ENCODE data around the gene HMGCS1.

Gene HMGCS1

DNA sequence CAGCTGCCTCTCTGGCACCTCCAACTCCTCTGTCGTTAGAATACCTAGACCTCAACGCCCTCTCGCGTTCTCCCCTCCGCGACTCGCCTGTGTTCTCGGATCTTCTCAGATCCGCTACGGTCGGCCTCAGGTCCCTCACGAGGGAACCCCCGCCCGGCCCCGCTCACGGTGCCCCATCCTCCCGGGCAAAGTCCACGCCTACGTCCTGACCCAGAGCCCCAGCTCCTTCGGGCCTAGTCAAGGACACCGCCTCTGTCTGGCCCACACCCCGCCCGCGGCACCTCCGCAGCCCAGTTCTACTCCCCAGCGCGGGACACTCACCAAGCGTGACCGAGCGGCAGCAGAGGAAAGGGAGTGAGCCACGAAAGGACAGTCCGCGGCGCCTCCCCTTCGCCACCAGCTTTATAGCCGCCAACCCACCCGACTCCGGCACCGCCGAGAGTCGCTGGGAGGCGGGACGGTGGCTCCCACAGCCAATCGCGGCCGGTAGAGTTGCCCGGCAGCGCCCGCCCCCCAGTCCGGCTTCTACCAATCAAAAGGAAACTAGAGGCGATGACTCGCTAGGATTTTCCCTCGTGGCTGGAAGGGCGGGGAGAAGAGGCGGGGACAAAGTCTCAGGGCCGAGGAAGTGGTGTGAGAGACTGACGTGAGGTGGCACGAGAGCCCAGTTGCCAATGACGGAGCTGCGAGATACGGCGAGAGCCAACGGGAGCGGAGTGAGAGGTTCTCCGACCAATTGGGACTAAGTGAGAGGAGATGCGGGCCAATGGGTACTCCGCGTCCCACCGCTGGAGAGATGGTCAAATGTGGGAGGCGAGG lies at the start of gene HMGCS1:
HMGCS1 (minus strand) TSS at position 378 of the 819 bp plus-strand sequence. CDS start 14,447 bp downstream, outside the sequence.
- Histone ChIP-seq H3K4me1 (ENCODE audit: insufficient read depth, low read length) (peaks cover 57% of the 10 kb centered on the region), H3K27me3 (ENCODE audit: insufficient read depth, low read length, poor library complexity) (no peaks in the 10 kb centered on the region), H2AFZ (ENCODE audit: low read depth, low read length) (peak within 1 kb of the TSS; percentile 61), H4K20me1 (ENCODE audit: insufficient read depth, low read length) (peaks cover 44% of the 10 kb centered on the region), H3K27ac (ENCODE audit: low read length) (peak within 1 kb of the TSS; percentile 86), H3K9me3 (ENCODE audit: insufficient read depth, low read length, severe bottlenecking) (no peaks in the 10 kb centered on the region), H3K4me3 (ENCODE audit: low read depth in 1 of 2, low read length in 2 of 2) (peak within 1 kb of the TSS; percentile 89 to 94), H3K79me2 (ENCODE audit: insufficient read depth, low read length) (peaks cover 50% of the 10 kb centered on the region), H3K9ac (ENCODE audit: low read depth, low read length) (peak within 1 kb of the TSS; percentile 82), H3K4me2 (ENCODE audit: insufficient read depth, low read length) (peak within 1 kb of the TSS; percentile 97), H3K36me3 (ENCODE audit: insufficient read depth, low read length) (peaks cover 45% of the 10 kb centered on the region)
- ATAC-seq (ENCODE audit: insufficient read depth, low read depth) (peak; percentile 93), DNase-seq (peak; percentile 100)
- TF ChIP-seq, protein P1, sequence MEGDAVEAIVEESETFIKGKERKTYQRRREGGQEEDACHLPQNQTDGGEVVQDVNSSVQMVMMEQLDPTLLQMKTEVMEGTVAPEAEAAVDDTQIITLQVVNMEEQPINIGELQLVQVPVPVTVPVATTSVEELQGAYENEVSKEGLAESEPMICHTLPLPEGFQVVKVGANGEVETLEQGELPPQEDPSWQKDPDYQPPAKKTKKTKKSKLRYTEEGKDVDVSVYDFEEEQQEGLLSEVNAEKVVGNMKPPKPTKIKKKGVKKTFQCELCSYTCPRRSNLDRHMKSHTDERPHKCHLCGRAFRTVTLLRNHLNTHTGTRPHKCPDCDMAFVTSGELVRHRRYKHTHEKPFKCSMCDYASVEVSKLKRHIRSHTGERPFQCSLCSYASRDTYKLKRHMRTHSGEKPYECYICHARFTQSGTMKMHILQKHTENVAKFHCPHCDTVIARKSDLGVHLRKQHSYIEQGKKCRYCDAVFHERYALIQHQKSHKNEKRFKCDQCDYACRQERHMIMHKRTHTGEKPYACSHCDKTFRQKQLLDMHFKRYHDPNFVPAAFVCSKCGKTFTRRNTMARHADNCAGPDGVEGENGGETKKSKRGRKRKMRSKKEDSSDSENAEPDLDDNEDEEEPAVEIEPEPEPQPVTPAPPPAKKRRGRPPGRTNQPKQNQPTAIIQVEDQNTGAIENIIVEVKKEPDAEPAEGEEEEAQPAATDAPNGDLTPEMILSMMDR (IDR thresholded peaks at IDR 0.05; ENCODE audit: borderline replicate concordance, extremely low read depth, low read length, poor library complexity, severe bottlenecking): peak; percentile 33
- no peak for TF ChIP-seq EZH2 (IDR thresholded peaks at IDR 0.05; ENCODE audit: borderline replicate concordance, low read depth, low read length, severe bottlenecking)

DNA sequence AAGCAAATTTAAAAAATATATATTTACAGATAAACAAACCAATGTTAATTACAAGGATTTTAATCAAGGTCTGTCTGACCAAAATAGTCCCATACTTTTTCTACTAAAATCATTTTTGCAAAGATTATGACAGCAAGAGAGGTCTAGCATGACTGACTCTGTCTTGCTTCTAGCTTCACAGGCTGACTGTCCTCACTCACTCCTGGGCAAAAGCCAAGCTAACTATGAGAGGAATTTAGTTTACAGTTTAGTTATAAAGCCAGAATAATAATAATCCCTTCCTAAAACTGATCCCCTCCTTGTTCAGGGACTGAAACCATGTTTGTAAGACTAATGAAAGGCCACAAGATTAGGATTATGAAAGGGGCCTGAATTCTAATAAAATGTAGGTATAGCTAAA lies 45.5 kb upstream of the HMGCS1 start:
- no peak overlapping the region for H2AFZ ChIP-seq (ENCODE audit: low read depth, low read length)
- TF ChIP-seq, protein P1 (IDR thresholded peaks at IDR 0.05; ENCODE audit: borderline replicate concordance, extremely low read depth, low read length, poor library complexity, severe bottlenecking): no peak
- no peak for TF ChIP-seq EZH2 (IDR thresholded peaks at IDR 0.05; ENCODE audit: borderline replicate concordance, low read depth, low read length, severe bottlenecking)
- no peaks in the 10 kb centered on the region for H3K4me1 ChIP-seq (ENCODE audit: insufficient read depth, low read length)
- ATAC-seq (ENCODE audit: insufficient read depth, low read depth) (no peak), DNase-seq (no peak)
- H4K20me1 ChIP-seq (ENCODE audit: insufficient read depth, low read length): no peaks in the 10 kb centered on the region
- no peaks in the 10 kb centered on the region for H3K36me3 ChIP-seq (ENCODE audit: insufficient read depth, low read length)
- H3K9ac ChIP-seq (ENCODE audit: low read depth, low read length): no peak overlapping the region
- H3K4me3 ChIP-seq (ENCODE audit: low read depth in 1 of 2, low read length in 2 of 2): no peak overlapping the region
- no peak overlapping the region for H3K27ac ChIP-seq (ENCODE audit: low read length)
- H3K27me3 ChIP-seq (ENCODE audit: insufficient read depth, low read length, poor library complexity): peaks cover 6% of the 10 kb centered on the region
- H3K9me3 ChIP-seq (ENCODE audit: insufficient read depth, low read length, severe bottlenecking): peaks cover 6% of the 10 kb centered on the region
- H3K4me2 ChIP-seq (ENCODE audit: insufficient read depth, low read length): no peak overlapping the region
- no peaks in the 10 kb centered on the region for H3K79me2 ChIP-seq (ENCODE audit: insufficient read depth, low read length)

GRCh38 chr5:43358301-43358700 lies 45.1 kb upstream of the HMGCS1 start:
- Histone ChIP-seq H3K79me2 (ENCODE audit: insufficient read depth, low read length) (no peaks in the 10 kb centered on the region), H3K27me3 (ENCODE audit: insufficient read depth, low read length, poor library complexity) (peaks cover 2% of the 10 kb centered on the region), H3K4me3 (ENCODE audit: low read depth in 1 of 2, low read length in 2 of 2) (no peak overlapping the region), H3K9ac (ENCODE audit: low read depth, low read length) (no peak overlapping the region), H3K4me2 (ENCODE audit: insufficient read depth, low read length) (no peak overlapping the region), H3K27ac (ENCODE audit: low read length) (no peak overlapping the region), H4K20me1 (ENCODE audit: insufficient read depth, low read length) (no peaks in the 10 kb centered on the region), H3K9me3 (ENCODE audit: insufficient read depth, low read length, severe bottlenecking) (peaks cover 6% of the 10 kb centered on the region), H3K36me3 (ENCODE audit: insufficient read depth, low read length) (no peaks in the 10 kb centered on the region), H2AFZ (ENCODE audit: low read depth, low read length) (no peak overlapping the region), H3K4me1 (ENCODE audit: insufficient read depth, low read length) (no peaks in the 10 kb centered on the region)
- DNase-seq (no peak), ATAC-seq (ENCODE audit: insufficient read depth, low read depth) (no peak)
- TF ChIP-seq, protein P1 (IDR thresholded peaks at IDR 0.05; ENCODE audit: borderline replicate concordance, extremely low read depth, low read length, poor library complexity, severe bottlenecking): no peak

Measured in DND-41 (cell line).